ENCODE data around the gene ZNF296. TPM values are rescaled to one million over a fixed set of nuclear protein-coding genes. Genes with fewer than 3 reads are reported as not detected.

Gene ZNF296

Small RNA genes lying within 50 kb of the gene (small RNA-seq; reads per million reads assigned to genes)
- gene RNU6-611P (ENCODE audit: insufficient read depth), result not detected
